Ovary (tissue), 3 donors: Measurements from ENCODE around the gene GALNT10.

Experiments
- CTCF ChIP-seq, 3 donors: fragments of 450-650 bp in 2 of 3; fragments of 200-600 bp in 1 of 3; IDR thresholded peaks; one replicate each; pipeline versions ENCODE4 v1.5.1 to v1.8.0; 2016 to 2022; ENCODE audit warnings: antibody characterized with exemption in 3 of 3, mild to moderate bottlenecking in 1 of 3
- EP300 ChIP-seq: sonication (generic); formaldehyde crosslinking; IDR thresholded peaks from one replicate; pipeline ENCODE4 v1.6.1; 2017; ENCODE audit warnings: antibody characterized with exemption
- POLR2A ChIP-seq: fragments of 450-650 bp; IDR thresholded peaks from one replicate; pipeline ENCODE4 v1.6.1; 2017; ENCODE audit warnings: antibody characterized with exemption, mild to moderate bottlenecking, moderate library complexity
- donor health status: DM: no; HTN: no; CAD: no.

- no peak for TF ChIP-seq CTCF (IDR thresholded peaks at IDR 0.05)
- TF ChIP-seq POLR2A: no peak
- TF ChIP-seq EP300: no peak
Observed at GRCh38 chr5:154315196-154315595, 124.7 kb downstream of the GALNT10 start.
